PC-3 (cell line): ENCODE data around the gene IL1B. TPM values are rescaled to one million over a fixed set of nuclear protein-coding genes. Genes with fewer than 3 reads are reported as not detected.
A peak's percentile ranks its signal among the peaks of the same experiment; 100 is the strongest.

Experiments used
- ATAC-seq: fragments of 200-7000 bp; cut with Tn5 transposase; 2 replicates; pipeline ENCODE4 v1.9.1; 2020; ENCODE audit warnings: mild to moderate bottlenecking, moderate library complexity
- BruUV-seq: library from RNA; stranded (reverse); fragments of 400-500 nt; replicated peaks from 2 replicates; lab custom pipeline; 2021; lab: Mats Ljungman, UMichigan
- CTCF ChIA-PET: fragments of 300-600 bp; sonication (Branson Sonifier 250); formaldehyde crosslinking; loops from one replicate; lab custom pipeline; 2022; ENCODE audit warnings: antibody characterized with exemption; lab: Charles Lee
- POLR2A ChIA-PET: fragments of 300-600 bp; sonication (Branson Sonifier 250); formaldehyde crosslinking; loops from one replicate; lab custom pipeline; 2022; ENCODE audit warnings: antibody characterized with exemption; ENCODE audit not compliant: unreplicated experiment; lab: Charles Lee
- DNase-seq: peaks from one replicate; pipeline ENCODE4 v3.0.0-alpha.2; 2015
- H2AFZ ChIP-seq: fragments of 300-600 bp; sonication (generic); 2 replicates; pipeline ENCODE4 v1.6.0; 2016; ENCODE audit warnings: antibody characterized with exemption, low read length
- H3F3A ChIP-seq: fragments of 300-600 bp; sonication (generic); one replicate; pipeline ENCODE4 v1.6.0; 2017; ENCODE audit warnings: antibody characterized with exemption, low read length, control low read depth, mild to moderate bottlenecking; ENCODE audit not compliant: unreplicated experiment
- H3K27ac ChIP-seq: fragments of 300-600 bp; sonication (generic); 2 replicates; pipeline ENCODE4 v1.5.1; 2016; ENCODE audit warnings: mild to moderate bottlenecking, low read length
- H3K27me3 ChIP-seq: fragments of 300-600 bp; sonication (generic); 2 replicates; pipeline ENCODE4 v1.6.1; 2016; ENCODE audit warnings: low read length, mixed read lengths
- H3K36me3 ChIP-seq: fragments of 300-600 bp; sonication (generic); 2 replicates; pipeline ENCODE4 v1.6.1; 2016; ENCODE audit warnings: low read depth, mixed run types, low read length, mixed read lengths
- H3K4me1 ChIP-seq: fragments of 300-600 bp; sonication (generic); 2 replicates; pipeline ENCODE4 v1.5.1; 2016; ENCODE audit warnings: low read length; ENCODE audit not compliant: insufficient read depth
- H3K4me2 ChIP-seq: fragments of 300-600 bp; sonication (generic); 2 replicates; pipeline ENCODE4 v1.6.0; 2016; ENCODE audit warnings: low read length
- H3K4me3 ChIP-seq: fragments of 300-600 bp; sonication (generic); 2 replicates; pipeline ENCODE4 v1.5.1; 2016; ENCODE audit warnings: mild to moderate bottlenecking, low read length, mixed read lengths
- H3K79me2 ChIP-seq: fragments of 300-600 bp; sonication (generic); 2 replicates; pipeline ENCODE4 v1.6.1; 2017; ENCODE audit warnings: low read length, mixed read lengths
- H3K9ac ChIP-seq: fragments of 300-600 bp; sonication (generic); 2 replicates; pipeline ENCODE4 v1.6.0; 2016; ENCODE audit warnings: mild to moderate bottlenecking, low read length
- H3K9me2 ChIP-seq: fragments of 300-600 bp; sonication (generic); replicated peaks from 2 replicates; pipeline ENCODE4 v1.6.1; 2016; ENCODE audit warnings: mixed run types, low read length, mixed read lengths
- H3K9me3 ChIP-seq: fragments of 300-600 bp; sonication (generic); 2 replicates; pipeline ENCODE4 v1.6.1; 2016; ENCODE audit warnings: low read length, mixed read lengths
- H4K20me1 ChIP-seq: fragments of 300-600 bp; sonication (generic); 2 replicates; pipeline ENCODE4 v1.6.1; 2016; ENCODE audit warnings: low read length, mixed read lengths
- CTCF ChIP-seq: fragments of 300-600 bp; sonication (generic); conservative IDR thresholded peaks from 2 replicates; pipeline ENCODE4 v1.5.1; 2017; ENCODE audit warnings: antibody characterized with exemption, low read depth, mild to moderate bottlenecking, low read length
- EZH2 ChIP-seq: fragments of 300-600 bp; sonication (generic); IDR thresholded peaks from one replicate; pipeline ENCODE4 v1.6.1; 2017; ENCODE audit warnings: antibody characterized with exemption, mild to moderate bottlenecking, low read length; ENCODE audit not compliant: unreplicated experiment
- EZH2phosphoT487 ChIP-seq: fragments of 300-600 bp; sonication (generic); IDR thresholded peaks from 2 replicates; pipeline ENCODE4 v1.6.1; 2018; ENCODE audit warnings: mild to moderate bottlenecking, antibody characterized with exemption, low read length, borderline replicate concordance
- intact Hi-C: fragments of 100-400 bp; cut with micrococcal nuclease; formaldehyde crosslinking; loops from 2 replicates; pipeline ENCODE4 v1.9.0; 2023
- total RNA-seq: library from RNA; depleted of rRNA; stranded (reverse); fragments of >200 nt; gene quantifications from 2 replicates; pipeline ENCODE4 v1.2.3, GENCODE V29; 2014

The IL1B gene
- total RNA-seq, 1 experiment from 2014 or later, result 67.5 TPM

- no peaks in the 10 kb centered on the region for H3F3A ChIP-seq
- BruUV-seq, result no TSS peak
- 0 out of 2 replicates have a peak, but pooled peaks cover 4% of the 10 kb centered on the region for H3K36me3 ChIP-seq
- H3K9me3 ChIP-seq, result 0 out of 2 replicates have a peak, but pooled peaks cover 11% of the 10 kb centered on the region
- peak; percentile 94 for ATAC-seq
- peak overlapping the region; percentile 29 for H2AFZ ChIP-seq
- no peaks in the 10 kb centered on the region for H4K20me1 ChIP-seq
- TF ChIP-seq EZH2phosphoT487 (no peak), EZH2 (no peak), CTCF (no peak)
- no peaks in the 10 kb centered on the region for H3K9me2 ChIP-seq
- POLR2A ChIA-PET, result interaction anchor here (0.6 kb wide), 1 partner anchor 32 kb away, joined by 3 read pairs; no protein-coding TSS in a partner anchor
- peak overlapping the region; percentile 33 for H3K9ac ChIP-seq
- intact Hi-C loops, result loop anchor here (1.0 kb wide), 3 partner anchors 11 to 105 kb away; partner anchors contain the start of gene CKAP2L
- peak; percentile 98 for DNase-seq
- peak overlapping the region; percentile 47 for H3K4me2 ChIP-seq
- H3K27ac ChIP-seq, result peak overlapping the region; percentile 86
- CTCF ChIA-PET, result interaction anchor here (1.0 kb wide), 1 partner anchor 72 kb away, joined by 6 read pairs; no protein-coding TSS in a partner anchor
- H3K4me3 ChIP-seq, result peak overlapping the region; percentile 13; the same call in 1 of the 2 replicates
- H3K4me1 ChIP-seq, result peaks cover 24% of the 10 kb centered on the region
- no peaks in the 10 kb centered on the region for H3K27me3 ChIP-seq
- H3K79me2 ChIP-seq, result no peaks in the 10 kb centered on the region
These were observed 32.8 kb upstream of the IL1B start for GRCh38 chr2:112869258-112869842.

GRCh38 chr2:112867701-112868631, 31.4 kb upstream of the IL1B start:
- TF ChIP-seq CTCF, result no peak
- TF ChIP-seq EZH2, result no peak
- TF ChIP-seq EZH2phosphoT487, result no peak
- 0 out of 2 replicates have a peak, but pooled peaks cover 4% of the 10 kb centered on the region for H3K36me3 ChIP-seq
- H3K79me2 ChIP-seq, result no peaks in the 10 kb centered on the region
- peak overlapping the region; percentile 86; the same call in 1 of the 2 replicates for H3K27ac ChIP-seq
- peaks cover 24% of the 10 kb centered on the region for H3K4me1 ChIP-seq
- H3K9me3 ChIP-seq, result 0 out of 2 replicates have a peak, but pooled peaks cover 15% of the 10 kb centered on the region
- H3K9me2 ChIP-seq, result no peaks in the 10 kb centered on the region
- POLR2A ChIA-PET, result no interaction called here
- H3K4me3 ChIP-seq, result no peak overlapping the region
- H3K9ac ChIP-seq, result no peak overlapping the region
- H4K20me1 ChIP-seq, result no peaks in the 10 kb centered on the region
- intact Hi-C loops, result no loop called here
- H3F3A ChIP-seq, result no peaks in the 10 kb centered on the region
- no peak overlapping the region for H3K4me2 ChIP-seq
- ATAC-seq (no peak), DNase-seq (no peak)
- BruUV-seq, result no TSS peak
- CTCF ChIA-PET, result no interaction called here
- H3K27me3 ChIP-seq, result no peaks in the 10 kb centered on the region
- no peak overlapping the region for H2AFZ ChIP-seq
